DOHH2 (cell line): ENCODE results near the gene KCNIP1.

Source experiments
- H3F3A ChIP-seq: fragments of 200-600 bp; sonication (generic), shearing (Covaris generic); 2 replicates; pipeline ENCODE4 v1.6.0; 2016; ENCODE audit warnings: antibody characterized with exemption, mild to moderate bottlenecking; ENCODE audit not compliant: control insufficient read depth, insufficient read depth
- H3K27ac ChIP-seq: fragments of 200-600 bp; sonication (generic); 2 replicates; pipeline ENCODE4 v1.5.1; 2014; ENCODE audit warnings: low read depth, mild to moderate bottlenecking, low read length, moderate library complexity
- H3K27me3 ChIP-seq: fragments of 200-600 bp; sonication (generic); 2 replicates; pipeline ENCODE4 v1.6.1; 2014; ENCODE audit warnings: mild to moderate bottlenecking, low read length, mixed read lengths; ENCODE audit not compliant: control insufficient read depth
- H3K36me3 ChIP-seq: fragments of 200-600 bp; sonication (generic); 2 replicates; pipeline ENCODE4 v1.6.1; 2014; ENCODE audit warnings: mild to moderate bottlenecking, low read length, moderate library complexity, mixed read lengths; ENCODE audit not compliant: control insufficient read depth
- H3K4me1 ChIP-seq: fragments of 200-600 bp; sonication (generic); 2 replicates; pipeline ENCODE4 v1.6.1; 2014; ENCODE audit warnings: mild to moderate bottlenecking, low read length, mixed read lengths; ENCODE audit not compliant: control insufficient read depth
- H3K4me2 ChIP-seq: fragments of 200-600 bp; sonication (generic); 2 replicates; pipeline ENCODE4 v1.6.0; 2014; ENCODE audit warnings: mild to moderate bottlenecking, low read length, moderate library complexity
- H3K4me3 ChIP-seq: fragments of 200-600 bp; sonication (generic); 2 replicates; pipeline ENCODE4 v1.5.1; 2014; ENCODE audit warnings: mild to moderate bottlenecking, low read length, mixed read lengths
- H3K79me2 ChIP-seq: fragments of 200-600 bp; sonication (generic); 2 replicates; pipeline ENCODE4 v1.6.1; 2014; ENCODE audit warnings: mild to moderate bottlenecking, low read length, mixed read lengths; ENCODE audit not compliant: control insufficient read depth
- H3K9me2 ChIP-seq: fragments of 200-600 bp; sonication (generic); replicated peaks from 2 replicates; pipeline ENCODE4 v1.6.1; 2014; ENCODE audit warnings: mild to moderate bottlenecking, low read length, mixed read lengths; ENCODE audit not compliant: control insufficient read depth
- H3K9me3 ChIP-seq: fragments of 200-600 bp; sonication (generic); 2 replicates; pipeline ENCODE4 v1.6.1; 2014; ENCODE audit warnings: antibody characterized with exemption, low read length, mixed read lengths; ENCODE audit not compliant: control insufficient read depth, insufficient read depth
- H4K20me1 ChIP-seq: fragments of 200-600 bp; sonication (generic); 2 replicates; pipeline ENCODE4 v1.6.0; 2014; ENCODE audit warnings: low read depth, mild to moderate bottlenecking, antibody characterized with exemption, low read length, moderate library complexity; ENCODE audit not compliant: control insufficient read depth, insufficient read depth
- EZH2phosphoT487 ChIP-seq: fragments of 200-600 bp; sonication (generic); IDR thresholded peaks from 2 replicates; pipeline ENCODE4 v1.6.1; 2017; ENCODE audit warnings: borderline replicate concordance, mild to moderate bottlenecking, antibody characterized with exemption, low read length, moderate library complexity, mixed read lengths
- TF ChIP-seq, protein P1 (sequence below): fragments of 200-600 bp; sonication (generic); IDR thresholded peaks from one replicate; pipeline ENCODE4 v1.5.1; 2014; ENCODE audit warnings: antibody characterized with exemption, mild to moderate bottlenecking, low read depth, low read length; ENCODE audit not compliant: poor library complexity, severe bottlenecking

KCNIP1 gene

DNA sequence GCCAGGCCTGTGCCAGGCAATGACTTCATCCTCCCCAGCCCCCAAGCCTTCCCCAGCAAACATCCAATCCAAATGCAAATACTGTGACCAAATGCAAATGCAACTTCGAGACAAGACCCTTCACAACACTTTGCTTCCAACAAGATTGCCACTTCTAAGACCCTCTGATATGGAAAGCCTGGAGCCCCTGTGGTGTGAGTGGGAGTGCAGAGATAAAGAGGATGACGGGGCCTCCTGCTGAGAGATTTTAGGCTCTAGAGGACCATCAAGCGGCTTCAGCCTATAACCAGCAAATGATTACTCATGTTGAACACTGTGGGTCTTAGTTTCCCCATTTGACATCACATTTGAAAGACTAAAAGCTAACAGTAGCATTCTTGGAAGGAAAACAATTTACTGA, 233.1 kb downstream of the KCNIP1 start:
- Histone ChIP-seq H3K4me2 (no peak overlapping the region), H4K20me1 (no peaks in the 10 kb centered on the region), H3F3A (no peaks in the 10 kb centered on the region), H3K4me3 (no peak overlapping the region), H3K9me3 (no peaks in the 10 kb centered on the region), H3K4me1 (no peaks in the 10 kb centered on the region), H3K27me3 (no peaks in the 10 kb centered on the region), H3K27ac (no peak overlapping the region), H3K36me3 (no peaks in the 10 kb centered on the region), H3K79me2 (no peaks in the 10 kb centered on the region), H3K9me2 (no peaks in the 10 kb centered on the region)
- TF ChIP-seq, protein P1, sequence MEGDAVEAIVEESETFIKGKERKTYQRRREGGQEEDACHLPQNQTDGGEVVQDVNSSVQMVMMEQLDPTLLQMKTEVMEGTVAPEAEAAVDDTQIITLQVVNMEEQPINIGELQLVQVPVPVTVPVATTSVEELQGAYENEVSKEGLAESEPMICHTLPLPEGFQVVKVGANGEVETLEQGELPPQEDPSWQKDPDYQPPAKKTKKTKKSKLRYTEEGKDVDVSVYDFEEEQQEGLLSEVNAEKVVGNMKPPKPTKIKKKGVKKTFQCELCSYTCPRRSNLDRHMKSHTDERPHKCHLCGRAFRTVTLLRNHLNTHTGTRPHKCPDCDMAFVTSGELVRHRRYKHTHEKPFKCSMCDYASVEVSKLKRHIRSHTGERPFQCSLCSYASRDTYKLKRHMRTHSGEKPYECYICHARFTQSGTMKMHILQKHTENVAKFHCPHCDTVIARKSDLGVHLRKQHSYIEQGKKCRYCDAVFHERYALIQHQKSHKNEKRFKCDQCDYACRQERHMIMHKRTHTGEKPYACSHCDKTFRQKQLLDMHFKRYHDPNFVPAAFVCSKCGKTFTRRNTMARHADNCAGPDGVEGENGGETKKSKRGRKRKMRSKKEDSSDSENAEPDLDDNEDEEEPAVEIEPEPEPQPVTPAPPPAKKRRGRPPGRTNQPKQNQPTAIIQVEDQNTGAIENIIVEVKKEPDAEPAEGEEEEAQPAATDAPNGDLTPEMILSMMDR: no peak
- no peak for TF ChIP-seq EZH2phosphoT487

DNA sequence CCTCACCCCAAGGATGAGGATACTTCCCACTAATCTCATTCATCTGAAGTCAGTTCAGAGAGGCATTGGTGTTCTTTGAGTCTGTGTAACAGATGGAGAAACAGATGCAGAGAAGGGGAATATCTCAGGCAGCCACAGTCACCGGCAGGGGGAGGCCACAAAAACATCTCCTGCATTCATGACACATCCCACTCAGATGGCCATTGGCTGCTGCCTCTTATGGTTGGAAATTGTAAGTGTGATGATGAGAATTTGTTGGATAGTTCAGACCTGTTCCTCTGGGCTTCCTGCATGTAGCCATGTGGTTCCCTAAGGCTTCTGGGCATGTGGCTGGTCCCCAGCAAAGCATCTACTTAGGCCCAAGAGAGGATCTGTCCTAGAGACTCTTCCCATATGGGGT, 233.8 kb downstream of the KCNIP1 start:
- no peak overlapping the region for H3K4me3 ChIP-seq
- no peaks in the 10 kb centered on the region for H3K9me2 ChIP-seq
- TF ChIP-seq, protein P1: no peak
- no peak for TF ChIP-seq EZH2phosphoT487
- H3K4me2 ChIP-seq: no peak overlapping the region
- no peaks in the 10 kb centered on the region for H3K9me3 ChIP-seq
- no peaks in the 10 kb centered on the region for H3K36me3 ChIP-seq
- no peaks in the 10 kb centered on the region for H3K4me1 ChIP-seq
- no peaks in the 10 kb centered on the region for H3K79me2 ChIP-seq
- no peaks in the 10 kb centered on the region for H3K27me3 ChIP-seq
- no peaks in the 10 kb centered on the region for H3F3A ChIP-seq
- H3K27ac ChIP-seq: no peak overlapping the region
- H4K20me1 ChIP-seq: no peaks in the 10 kb centered on the region

DNA sequence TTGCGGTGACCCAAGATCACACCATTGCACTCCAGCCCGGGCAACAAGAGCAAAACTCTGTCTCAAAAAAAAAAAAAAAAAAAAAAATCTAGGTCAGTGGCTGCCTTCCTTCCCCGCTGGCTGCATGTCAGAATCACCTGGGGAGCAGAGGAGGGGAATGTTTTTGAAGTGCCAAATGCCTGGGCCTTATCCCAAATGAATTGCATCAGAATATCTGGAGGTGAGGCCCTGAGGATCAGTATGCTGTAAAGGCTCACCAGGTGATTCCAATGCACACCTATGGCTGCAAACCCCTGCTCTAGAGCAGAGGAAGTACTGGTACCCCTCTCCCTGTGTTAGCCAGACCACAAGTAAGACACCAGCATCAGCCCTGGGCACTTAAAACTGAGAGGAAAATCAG, 235.0 kb downstream of the KCNIP1 start:
- Histone ChIP-seq H3K4me3 (no peak overlapping the region), H3K9me3 (no peaks in the 10 kb centered on the region), H3F3A (no peaks in the 10 kb centered on the region), H3K27me3 (no peaks in the 10 kb centered on the region), H4K20me1 (no peaks in the 10 kb centered on the region), H3K27ac (no peak overlapping the region), H3K4me1 (no peaks in the 10 kb centered on the region), H3K4me2 (no peak overlapping the region), H3K79me2 (no peaks in the 10 kb centered on the region), H3K9me2 (no peaks in the 10 kb centered on the region), H3K36me3 (no peaks in the 10 kb centered on the region)
- no peak for TF ChIP-seq EZH2phosphoT487
- TF ChIP-seq, protein P1: no peak

DNA sequence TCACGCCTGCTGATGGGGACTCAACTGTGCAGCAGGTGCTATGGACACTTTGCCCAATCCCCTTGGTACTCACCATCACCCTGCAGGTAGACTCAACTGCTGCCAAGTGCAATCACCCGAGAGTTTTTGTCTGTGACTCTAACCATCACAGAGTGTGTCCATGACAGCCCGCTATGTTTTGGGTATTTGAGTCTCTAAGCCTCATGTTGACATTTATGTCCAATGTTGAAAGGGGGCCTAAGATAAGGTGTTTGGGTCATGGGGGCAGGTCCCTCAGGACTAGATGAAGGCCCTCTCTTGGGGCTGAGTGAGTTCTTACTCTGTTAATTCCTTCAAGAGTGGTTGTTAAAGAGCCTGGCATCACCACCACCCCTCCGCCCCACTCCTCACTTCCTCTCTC, 235.6 kb downstream of the KCNIP1 start:
- TF ChIP-seq EZH2phosphoT487: no peak
- TF ChIP-seq, protein P1: no peak
- Histone ChIP-seq H4K20me1 (no peaks in the 10 kb centered on the region), H3K4me1 (no peaks in the 10 kb centered on the region), H3K79me2 (no peaks in the 10 kb centered on the region), H3K27me3 (no peaks in the 10 kb centered on the region), H3K4me2 (no peak overlapping the region), H3K36me3 (no peaks in the 10 kb centered on the region), H3K9me2 (no peaks in the 10 kb centered on the region), H3F3A (no peaks in the 10 kb centered on the region), H3K4me3 (no peak overlapping the region), H3K27ac (no peak overlapping the region), H3K9me3 (no peaks in the 10 kb centered on the region)
